GM23338 (cell line): ENCODE measurements around the gene LARGE1.

Experiments
- CTCF ChIP-seq, 2 experiments: fragments of 200-600 bp in 1 of 2; sonication (generic) in 1 of 2; conservative IDR thresholded peaks; 2 replicates each; pipeline versions ENCODE4 v1.5.1 to v1.6.1; 2016 to 2017; ENCODE audit warnings: antibody characterized with exemption in 2 of 2, low read depth in 2 of 2, mild to moderate bottlenecking in 2 of 2, moderate library complexity in 1 of 2
- ETS1 ChIP-seq: IDR thresholded peaks from 2 replicates; pipeline ENCODE4 v1.6.1; 2016; ENCODE audit warnings: antibody characterized with exemption
- EZH2 ChIP-seq: fragments of 200-600 bp; sonication (generic); IDR thresholded peaks from one replicate; pipeline ENCODE4 v1.8.0; 2017; ENCODE audit warnings: antibody characterized with exemption, mild to moderate bottlenecking, low read depth; ENCODE audit not compliant: unreplicated experiment
- EZH2phosphoT487 ChIP-seq: fragments of 200-600 bp; sonication (generic); IDR thresholded peaks from one replicate; pipeline ENCODE4 v1.8.1; 2018; ENCODE audit warnings: antibody characterized with exemption; ENCODE audit not compliant: unreplicated experiment
- POLR2AphosphoS5 ChIP-seq: IDR thresholded peaks from 2 replicates; pipeline ENCODE4 v1.6.1; 2016; ENCODE audit warnings: antibody characterized with exemption, low read depth
- REST ChIP-seq: IDR thresholded peaks from one replicate; pipeline ENCODE4 v1.6.1; 2018; ENCODE audit warnings: antibody characterized with exemption; ENCODE audit not compliant: unreplicated experiment
- ZNF462 ChIP-seq: fragments of 250-450 bp; sonication (Bioruptor Pico); IDR thresholded peaks from 2 replicates; pipeline ENCODE4 v1.5.0; 2020; ENCODE audit warnings: mild to moderate bottlenecking, moderate library complexity

- TF ChIP-seq ZNF462 (CRISPR knock-in tag) (no peak), CTCF (conservative IDR thresholded peaks at IDR 0.05; ENCODE audit: low read depth in 2 of 2) (no peak), POLR2AphosphoS5 (no peak), EZH2 (no peak), REST (no peak), EZH2phosphoT487 (no peak), ETS1 (no peak)
Observed at GRCh38 chr22:33270596-33270995, 649.7 kb downstream of the LARGE1 start.
